DMS79 treated with DMSO at 0.1 percent for 48 hours (cell line): Measurements from ENCODE around the gene COL2A1.
A peak's percentile ranks its signal among the peaks of the same experiment; 100 is the strongest.

Experiments used
- DNase-seq: peaks from one replicate; lab custom pipeline; 2025; lab: John Stamatoyannopoulos, UW

Gene COL2A1

DNA sequence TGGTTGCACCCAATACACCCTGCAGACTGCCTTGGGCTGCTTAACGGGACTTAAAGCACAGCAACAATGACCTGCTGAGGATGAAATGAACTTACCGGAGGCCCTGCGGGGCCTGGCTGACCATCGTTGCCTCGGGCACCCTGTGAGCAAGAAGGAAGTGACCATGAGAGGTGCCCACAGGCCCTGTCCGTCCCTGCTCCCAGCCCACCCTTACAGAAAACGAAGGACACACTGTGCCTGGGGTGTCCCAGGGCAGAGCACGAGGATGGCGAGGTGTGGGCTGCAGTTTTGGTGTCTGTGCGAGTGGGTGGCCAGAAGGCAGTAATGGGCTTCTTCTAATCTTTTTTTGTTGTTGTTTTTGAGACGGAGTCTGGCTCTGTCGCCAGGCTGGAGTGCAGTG, 14.6 kb downstream of the COL2A1 start:
- no peak for DNase-seq

DNA sequence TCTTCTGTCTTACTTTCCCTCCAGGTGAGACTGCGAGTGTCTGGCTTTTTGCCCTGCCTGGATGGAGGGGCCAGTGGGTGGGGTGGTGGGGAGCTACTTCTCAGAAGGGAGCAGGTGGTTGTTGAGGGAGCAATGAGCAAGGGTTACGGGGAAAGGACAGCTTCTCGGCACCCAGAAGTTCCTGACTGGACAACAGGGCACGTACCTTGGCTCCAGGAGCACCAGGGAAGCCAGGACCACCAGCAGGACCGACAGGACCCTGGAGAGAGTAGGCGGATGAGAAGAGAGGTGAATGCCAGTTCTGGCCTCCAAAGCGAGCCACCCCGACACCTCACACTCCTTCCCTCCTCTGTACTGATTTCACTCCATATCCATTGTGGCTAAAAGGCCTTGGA, 15.3 kb downstream of the COL2A1 start:
- DNase-seq, result no peak

DNA sequence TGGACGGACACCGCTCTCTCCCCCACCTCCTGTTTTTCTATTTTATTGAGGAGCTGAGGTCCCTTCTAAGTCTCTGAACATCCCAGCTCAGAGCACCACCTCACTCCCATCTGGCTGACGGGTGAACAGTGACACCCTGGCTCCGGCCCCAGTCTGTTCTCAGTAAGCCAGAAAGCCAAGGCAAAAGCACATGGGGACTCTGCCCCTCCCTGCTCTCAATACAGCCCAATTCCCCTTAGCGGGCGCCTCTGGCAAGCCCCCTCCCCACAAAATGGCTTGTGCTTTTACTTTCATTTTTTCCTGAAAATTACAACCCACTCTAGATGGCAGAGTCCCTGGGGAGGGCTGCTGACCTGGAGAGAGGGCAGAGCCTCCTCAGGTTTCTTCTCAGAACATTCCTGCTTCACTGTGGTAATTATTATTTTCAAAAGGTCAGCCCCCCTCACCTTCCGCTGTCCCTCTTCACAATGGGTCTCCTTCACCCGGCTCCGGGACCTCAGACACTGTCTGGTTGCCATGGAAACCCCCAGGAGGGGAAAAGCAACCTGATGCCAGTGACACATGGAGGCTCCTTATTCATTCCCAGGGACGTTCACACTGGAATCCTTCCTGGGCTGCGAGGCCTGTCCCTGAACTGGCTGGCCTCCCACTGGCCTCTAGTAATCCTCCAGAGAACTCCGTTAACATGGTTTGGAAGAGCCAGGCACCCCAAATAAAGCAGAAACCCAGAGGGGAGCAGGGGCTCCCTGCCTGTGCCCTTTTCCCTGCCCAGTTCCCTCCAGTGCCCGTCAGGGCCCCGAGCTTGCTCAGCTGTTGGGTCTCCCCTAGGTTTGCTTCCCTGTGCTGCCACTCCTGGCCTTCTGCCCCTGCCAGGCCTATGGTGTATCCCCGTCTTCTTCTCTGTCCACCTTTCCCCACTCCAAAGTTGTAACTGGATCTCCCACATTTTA, 15.9 kb downstream of the COL2A1 start:
- DNase-seq, result peak; percentile 39

DNA sequence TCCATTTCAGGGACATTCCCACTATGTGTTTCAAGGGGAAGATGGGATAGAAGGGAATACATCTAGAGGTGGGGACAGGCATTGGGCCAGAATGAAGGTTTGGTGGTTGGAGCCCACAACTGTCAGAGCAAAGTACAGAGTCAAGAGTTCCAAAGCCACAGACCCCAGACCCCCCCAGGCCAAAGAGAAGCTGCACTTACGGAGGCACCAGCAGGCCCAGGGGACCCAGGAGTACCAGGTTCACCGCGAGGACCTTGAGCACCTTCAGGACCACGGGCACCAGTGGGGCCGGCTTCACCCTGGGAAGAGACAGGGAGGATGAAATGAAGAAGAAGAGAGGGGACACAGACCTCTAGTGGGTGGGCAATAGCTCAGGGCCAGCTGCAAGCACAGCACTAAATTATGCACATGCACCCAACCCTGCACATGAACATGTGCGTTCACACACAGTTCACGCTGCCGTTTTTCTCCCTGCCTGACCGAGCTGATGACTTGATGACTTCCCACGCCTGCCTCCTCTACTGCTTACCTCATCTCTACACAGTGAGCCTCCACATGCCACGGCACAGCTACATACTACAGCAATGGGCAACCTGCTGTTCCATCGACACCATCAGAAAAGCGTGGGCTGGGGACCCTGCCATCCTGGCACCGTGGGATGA, 16.7 kb downstream of the COL2A1 start:
- no peak for DNase-seq

DNA sequence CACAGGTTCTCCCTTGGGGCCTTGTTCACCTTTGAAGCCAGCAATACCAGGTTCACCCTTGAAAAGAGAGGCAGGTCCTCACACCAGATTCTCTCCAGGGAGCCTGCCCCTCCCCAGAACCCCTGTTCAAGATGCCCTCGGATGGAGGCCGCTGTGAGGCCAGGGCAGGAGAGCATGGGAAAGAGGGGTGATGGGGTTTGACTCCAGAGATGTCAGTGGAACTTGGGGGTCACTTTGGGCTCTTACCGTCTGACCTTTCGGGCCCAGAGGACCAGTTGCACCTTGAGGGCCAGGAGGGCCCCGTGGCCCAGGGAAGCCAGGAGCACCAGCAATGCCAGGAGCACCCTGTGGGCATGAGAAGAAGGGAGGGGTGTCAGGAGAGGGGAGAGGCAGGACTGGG, 17.4 kb downstream of the COL2A1 start:
- no peak for DNase-seq

DNA sequence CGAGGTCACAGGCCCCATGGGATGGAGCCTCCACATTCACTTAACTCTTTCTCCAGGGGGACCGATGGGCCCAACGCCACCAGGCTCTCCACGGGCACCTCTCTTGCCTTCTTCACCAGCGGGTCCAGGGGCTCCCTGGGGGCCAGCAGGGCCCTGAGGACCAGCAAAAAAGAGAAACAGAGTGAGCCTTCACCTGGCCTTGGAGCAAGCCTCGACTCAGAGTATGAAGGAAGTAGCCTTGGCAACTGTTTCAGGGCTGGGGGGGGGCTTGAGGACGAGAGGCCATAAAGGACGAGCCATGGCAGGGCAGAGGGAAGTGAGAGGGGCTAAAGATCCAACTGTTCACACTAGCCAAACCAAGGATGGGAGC, 18.0 kb downstream of the COL2A1 start:
- DNase-seq, result no peak

DNA sequence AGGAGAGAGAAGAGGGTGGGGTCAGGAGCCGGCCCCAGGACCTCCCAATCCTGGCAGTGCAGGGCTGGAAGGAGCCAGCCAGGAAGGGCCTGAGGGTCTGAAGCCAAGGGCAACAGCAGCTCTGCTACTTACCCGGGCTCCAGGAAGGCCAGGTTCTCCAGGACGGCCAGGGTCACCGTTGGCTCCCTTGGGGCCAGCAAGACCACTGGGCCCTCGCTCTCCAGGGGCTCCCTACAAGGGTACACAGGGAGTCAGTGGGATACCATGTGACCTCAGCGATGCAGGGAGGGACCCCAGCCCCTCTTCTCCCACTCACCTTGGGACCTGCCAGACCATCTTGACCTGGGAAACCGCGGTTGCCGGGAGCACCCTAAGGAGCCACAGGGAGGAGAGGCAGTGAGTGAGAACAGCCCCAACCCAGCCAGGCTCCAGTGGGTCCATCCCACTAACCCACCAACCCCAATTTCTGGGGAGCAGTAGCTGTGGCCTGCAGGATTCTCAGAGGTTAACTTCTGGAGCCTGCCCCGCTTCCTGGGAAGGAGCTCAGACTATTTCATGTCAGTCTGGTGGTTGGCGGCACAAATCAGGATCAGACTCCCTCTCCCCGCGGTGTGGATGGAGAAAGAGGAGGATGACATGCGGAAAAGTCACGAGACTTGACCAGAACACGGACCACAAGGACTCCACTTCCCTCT, 18.5 kb downstream of the COL2A1 start:
- no peak for DNase-seq

DNA sequence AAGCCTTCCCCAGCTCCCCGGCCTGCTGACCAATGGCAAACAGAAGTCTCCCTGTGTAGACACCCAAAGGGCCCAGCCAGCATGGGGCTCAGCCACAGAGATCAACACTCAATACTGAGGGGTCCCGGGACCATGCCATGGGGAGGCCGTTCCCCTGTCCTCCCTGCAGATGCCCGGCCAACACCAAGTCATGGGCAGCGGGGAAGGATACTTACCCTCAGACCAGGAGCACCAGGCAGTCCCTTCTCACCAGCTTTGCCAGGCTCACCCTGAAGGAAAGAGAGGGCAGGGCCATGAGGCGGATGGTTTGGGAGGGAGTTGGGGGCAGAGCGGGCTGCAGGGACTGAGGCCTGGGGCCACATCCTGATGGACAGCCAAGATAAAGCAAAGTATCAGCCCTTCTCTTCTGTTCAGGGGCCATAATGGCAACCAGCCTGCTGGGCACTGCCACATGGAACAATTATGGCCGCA, 19.9 kb downstream of the COL2A1 start:
- DNase-seq, result no peak

DNA sequence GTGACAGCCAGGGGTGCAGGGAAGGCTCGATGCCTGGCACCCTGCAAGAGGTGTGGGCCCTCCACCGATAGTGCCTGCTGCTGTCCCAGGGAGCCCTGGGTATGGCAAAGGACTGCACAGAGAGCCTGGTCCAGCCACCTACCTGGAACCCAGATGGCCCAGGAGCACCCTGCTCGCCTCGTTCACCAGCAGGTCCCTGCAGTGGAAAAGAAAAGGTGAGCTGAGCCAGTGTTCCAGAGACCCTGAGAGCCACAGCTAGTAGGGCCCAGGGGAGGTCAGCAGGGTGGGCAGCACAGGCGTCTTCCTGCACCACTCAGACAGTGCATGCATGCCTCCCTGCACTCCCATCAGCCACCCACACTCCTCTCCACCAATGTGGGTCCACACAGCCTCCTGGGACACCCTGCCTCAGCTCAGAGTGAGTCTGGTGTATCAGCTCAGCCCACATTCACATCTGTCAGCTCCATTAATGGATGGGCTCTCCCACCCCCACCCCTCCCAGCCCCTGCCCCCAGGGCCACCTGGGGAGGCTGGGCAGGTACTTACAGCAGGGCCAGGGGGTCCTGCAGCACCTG, 20.6 kb downstream of the COL2A1 start:
- no peak for DNase-seq

DNA sequence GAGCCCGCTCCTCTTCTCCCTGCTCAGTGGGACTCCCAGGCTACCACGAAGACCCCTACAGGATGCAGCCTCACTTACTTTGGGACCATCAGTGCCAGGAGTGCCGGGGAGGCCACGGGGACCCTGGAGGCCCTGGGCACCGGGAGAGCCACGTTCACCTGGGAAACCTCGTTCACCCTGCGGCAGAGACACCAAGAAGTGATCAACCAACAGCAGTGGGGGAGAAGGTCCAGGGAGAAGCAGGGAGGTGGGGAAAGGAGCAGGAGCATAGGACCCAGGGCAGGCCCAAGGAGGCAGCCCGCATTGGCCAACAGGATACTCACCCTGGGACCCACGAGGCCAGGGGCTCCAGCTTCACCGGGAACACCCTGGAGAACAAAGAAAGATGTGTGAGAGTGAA, 21.5 kb downstream of the COL2A1 start:
- no peak for DNase-seq

DNA sequence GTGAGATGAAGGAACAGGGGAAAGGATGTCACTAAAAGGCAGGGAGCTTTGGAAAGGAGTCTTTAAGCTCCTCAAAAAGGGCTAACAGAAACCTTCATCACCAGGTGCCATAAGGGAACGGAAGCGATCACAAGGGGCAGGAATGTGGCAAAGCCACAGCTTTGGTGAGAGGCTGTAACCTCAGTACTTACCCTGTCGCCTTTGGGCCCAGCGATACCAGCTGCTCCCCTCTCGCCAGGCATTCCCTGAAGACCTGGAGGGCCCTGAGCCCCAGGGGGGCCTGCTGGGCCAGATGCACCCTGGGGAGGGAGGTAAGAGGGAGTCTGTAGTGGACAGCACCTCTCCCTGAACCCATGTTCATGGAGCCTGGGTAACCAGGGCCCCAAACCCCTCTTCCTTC, 22.0 kb downstream of the COL2A1 start:
- no peak for DNase-seq

DNA sequence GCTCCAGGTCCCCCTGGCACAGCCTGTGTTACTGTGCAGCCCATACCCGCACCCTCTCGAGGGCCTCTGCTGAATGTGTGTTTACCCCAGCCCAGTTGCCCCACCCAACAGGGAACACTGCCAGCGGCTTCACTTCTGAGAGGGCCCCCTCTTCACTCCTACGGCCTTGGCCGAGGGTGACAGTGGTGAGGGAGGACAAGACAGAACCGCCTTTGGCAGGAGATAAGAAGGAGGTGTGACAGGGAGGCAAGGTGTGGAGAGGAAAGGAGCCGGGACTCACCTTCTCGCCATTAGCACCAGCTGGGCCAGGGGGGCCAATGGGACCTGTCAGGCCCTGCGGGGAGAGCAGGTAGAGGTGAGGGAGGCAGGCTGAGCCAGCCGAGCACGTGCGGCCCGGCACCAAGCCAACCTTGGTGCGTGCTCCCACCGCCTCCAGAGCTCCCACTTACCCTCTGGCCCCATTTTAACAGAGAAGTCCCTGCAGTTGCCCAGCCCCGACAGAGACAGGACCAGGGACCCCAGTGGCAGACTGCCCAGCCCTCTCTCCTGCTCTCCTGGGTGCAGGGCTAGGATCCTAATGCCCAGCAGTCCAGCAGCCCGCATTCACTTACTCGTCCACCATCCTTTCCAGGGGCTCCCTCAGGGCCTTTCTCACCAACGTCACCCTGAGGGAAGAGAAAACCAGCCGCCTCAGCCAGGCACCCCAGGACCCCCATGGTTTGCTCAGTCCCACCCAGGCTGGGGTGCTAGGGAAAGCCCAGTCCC, 22.6 kb downstream of the COL2A1 start:
- no peak for DNase-seq

DNA sequence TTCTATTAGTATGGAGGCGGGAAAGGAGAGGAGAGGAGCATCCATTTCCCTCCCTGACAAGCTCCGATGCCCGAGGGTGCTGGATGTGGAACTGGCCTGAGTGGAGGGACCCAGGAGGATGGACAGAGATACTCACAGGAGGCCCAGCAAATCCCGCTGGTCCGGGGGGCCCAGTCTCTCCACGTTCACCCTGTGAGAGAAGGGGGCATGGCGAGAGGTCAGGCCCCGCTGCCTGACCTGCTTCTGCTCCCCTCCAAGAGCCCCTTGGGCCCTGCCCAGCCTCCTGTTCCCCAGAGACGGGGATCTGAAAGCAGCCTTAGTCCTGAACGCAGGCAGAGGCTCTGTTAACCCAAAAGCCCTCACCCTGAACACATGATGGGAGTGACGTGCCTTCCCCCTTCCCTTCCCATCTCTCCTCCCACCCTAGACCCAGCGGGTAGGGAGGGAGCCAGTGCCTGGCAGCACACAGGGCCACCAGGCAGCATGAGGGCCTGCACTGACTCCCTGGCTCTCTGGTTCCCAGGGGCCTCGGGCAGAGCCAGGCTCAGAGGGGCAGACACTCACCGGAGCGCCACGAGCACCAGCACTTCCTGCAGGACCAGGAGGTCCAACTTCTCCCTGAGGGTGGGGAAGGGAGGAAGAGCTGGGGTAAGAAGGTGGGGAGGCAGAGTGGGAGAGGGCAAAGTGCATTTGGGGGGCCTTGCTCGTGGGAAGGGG, 23.3 kb downstream of the COL2A1 start:
- no peak for DNase-seq

DNA sequence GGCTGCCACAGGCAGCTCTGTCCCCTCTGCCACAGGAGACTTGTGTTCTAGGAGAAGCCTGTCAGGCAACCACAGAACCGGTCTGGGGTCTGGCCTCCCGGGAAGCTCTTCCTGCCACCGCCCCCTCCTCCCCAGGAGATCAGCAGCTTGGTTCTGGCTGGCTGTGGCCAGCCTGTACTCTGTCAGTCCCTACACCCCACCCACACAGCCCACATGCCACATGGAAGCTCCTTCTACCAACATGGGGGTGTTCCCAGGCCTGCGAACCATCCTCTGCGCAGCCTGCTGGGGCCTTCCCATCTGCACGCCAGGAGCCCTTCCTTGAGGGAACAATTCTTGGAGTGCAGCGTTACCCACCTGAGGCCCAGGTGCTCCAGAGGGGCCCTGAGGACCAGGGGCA, 24.1 kb downstream of the COL2A1 start:
- no peak for DNase-seq

DNA sequence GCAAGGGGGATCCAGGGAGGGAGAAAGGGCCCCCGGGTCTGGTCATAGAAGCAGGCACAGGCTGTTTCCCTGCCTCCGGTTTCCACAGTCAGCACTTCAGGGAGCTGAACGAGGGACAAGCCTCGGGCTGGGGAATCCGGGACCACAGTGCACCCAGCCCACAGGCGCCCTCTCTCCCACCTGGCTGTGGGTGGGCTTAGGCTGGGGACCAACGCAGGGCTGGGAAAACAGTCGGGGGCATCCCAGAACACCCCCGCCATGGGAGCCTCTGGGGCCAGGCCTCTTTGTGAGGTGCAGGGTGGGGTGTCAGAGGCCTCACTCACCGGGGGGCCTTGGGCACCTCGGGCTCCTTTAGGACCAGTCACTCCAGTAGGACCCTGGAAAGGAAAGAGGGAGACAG, 24.6 kb downstream of the COL2A1 start:
- DNase-seq, result no peak

DNA sequence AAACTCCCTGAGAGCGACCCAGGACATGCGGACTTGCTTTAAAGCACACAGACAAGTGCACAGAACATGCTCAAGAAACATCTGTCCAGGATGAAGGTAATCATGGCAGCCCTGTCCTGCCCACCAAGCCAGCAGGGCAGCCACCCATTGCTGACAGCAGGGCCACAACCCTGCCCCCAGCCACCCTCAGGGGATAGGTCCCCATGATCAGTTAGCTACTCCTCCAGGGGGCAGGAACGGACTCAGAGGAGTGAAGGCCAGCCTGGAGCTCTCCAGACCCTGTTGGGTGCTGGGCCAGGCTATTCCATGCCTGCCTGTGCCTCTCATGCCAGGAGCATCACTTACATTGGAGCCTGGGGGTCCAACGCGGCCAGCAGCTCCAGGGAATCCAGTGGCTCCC, 25.1 kb downstream of the COL2A1 start:
- DNase-seq, result no peak

DNA sequence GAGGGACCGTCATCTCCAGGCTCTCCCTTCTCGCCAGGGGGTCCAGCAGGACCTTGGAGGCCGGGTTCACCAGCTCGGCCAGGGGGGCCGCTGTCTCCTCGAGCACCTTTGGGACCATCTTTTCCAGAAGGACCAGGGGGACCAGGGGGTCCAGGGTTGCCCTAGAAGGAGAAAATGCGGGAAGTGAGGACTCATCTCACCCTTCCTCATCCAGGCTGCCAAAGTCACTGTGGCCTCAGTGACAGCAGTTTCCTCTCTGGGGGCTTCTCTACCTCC, 25.7 kb downstream of the COL2A1 start:
- no peak for DNase-seq

DNA sequence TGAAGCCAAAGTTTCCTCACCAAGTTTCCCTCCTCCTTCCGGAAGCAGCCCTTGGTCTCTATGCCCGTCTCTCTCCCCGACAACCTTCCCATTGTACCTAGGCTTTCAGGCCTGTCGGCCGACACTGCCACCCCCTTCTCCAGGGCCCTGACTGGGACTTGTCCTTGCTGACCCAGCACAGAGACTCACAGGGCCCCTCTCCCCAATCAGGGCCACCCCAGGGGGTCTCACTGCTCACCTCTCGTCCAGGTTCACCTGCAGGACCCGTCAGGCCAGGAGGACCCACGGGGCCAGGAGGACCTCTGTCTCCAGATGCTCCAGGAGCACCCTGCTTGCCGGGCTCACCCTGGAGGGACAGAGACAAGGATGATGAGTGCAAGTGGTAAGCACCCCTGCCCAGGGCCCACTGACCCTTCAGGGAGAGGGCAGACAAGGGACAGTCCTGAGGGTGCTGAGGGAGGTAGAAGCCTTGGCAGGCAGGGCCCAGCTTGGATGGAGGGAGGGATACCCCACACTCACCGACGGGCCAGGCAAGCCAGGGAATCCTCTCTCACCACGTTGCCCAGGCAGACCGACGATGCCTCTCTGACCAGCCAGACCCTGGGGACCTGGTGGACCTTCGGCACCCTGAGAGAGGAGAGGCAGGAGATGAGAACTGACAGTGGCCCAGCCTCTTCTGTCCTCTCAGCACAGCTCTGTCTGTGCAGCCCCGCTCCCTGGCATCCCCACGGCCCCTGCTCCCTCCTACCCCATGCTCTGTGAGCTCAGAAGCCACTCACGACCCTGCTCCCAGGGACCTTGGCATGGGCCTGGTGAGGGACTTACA, 26.3 kb downstream of the COL2A1 start:
- no peak for DNase-seq

DNA sequence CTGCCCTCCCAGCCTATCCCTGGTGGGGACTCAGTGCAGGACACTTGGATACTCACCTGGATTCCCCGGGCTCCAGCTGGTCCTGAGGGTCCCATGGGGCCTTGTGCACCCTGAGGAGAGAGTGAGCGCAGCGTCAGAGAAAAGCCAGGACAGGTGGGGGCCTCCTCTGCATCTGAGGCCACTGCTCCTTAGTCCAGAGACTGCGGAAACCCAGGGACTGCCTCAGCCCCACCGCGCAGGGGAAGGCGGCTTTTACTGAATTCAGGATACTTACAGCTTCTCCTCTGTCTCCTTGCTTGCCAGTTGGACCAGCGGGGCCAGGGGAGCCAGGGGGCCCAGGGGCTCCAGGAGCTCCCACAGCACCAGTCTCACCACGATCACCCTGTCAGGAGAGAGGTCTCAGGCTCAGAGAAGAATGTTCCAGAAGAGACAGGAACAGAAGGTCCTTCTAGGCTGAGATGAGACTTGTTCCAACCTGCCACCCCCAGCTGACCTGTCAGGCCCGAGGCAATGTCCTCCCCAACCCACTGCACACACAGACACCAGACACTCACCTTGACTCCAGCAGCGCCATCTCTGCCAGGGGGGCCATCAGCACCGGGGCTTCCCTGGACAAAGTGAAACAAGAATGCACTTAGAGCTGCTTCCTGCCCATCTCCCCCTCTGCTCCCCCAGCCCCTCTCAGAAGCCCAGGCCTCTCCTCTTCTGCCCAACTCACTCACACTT, 27.1 kb downstream of the COL2A1 start:
- DNase-seq, result no peak

DNA sequence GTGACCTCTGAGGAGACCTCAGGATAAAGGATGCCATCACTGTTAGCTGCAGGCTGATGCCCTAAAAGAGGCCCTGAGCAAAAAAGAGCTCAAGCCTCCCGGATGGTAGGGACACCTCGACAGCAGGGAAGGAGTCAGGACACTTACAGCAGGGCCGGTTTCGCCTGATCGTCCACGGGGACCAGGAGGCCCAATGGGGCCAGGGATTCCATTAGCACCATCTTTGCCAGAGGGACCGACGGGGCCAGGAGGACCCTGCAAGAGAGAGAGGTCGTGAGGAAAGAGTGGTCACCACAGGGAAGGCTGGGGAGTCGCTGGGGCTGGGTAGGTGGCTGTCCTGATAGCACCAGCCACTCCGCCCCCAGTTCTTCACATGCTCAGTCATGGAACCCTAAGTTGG, 28.5 kb downstream of the COL2A1 start:
- no peak for DNase-seq
